Effector CD8-positive, alpha-beta T cell (primary cell): ENCODE results near the gene KCNQ4.

Experiments
- DNase-seq: peaks from one replicate; lab custom pipeline; 2025; lab: John Stamatoyannopoulos, UW
- total RNA-seq, 4 experiments: gene quantifications; one replicate each; lab custom pipeline; 2026; lab: John Stamatoyannopoulos, UW

Gene KCNQ4
- 0.36 to 1.5 (median 0.66) reads per million in 4 experiments for total RNA-seq

- DNase-seq, result peak; percentile 4
Observed at GRCh38 chr1:40783001-40783905, at the start of gene KCNQ4. TSS of gene KCNQ4 (plus strand) at chr1:40783787. CDS start at chr1:40784094, 307 bp downstream.

GRCh38 chr1:40734882-40735628 lies 48.5 kb upstream of the KCNQ4 start:
- no peak for DNase-seq

GRCh38 chr1:40736085-40736531 lies 47.5 kb upstream of the KCNQ4 start:
- DNase-seq, result no peak

- no peak for DNase-seq
Observed at GRCh38 chr1:40738831-40739230, 44.8 kb upstream of the KCNQ4 start.

GRCh38 chr1:40739455-40740008 lies 44.1 kb upstream of the KCNQ4 start:
- no peak for DNase-seq

GRCh38 chr1:40740039-40740996 lies 43.3 kb upstream of the KCNQ4 start:
- DNase-seq, result no peak

GRCh38 chr1:40740997-40741736 lies 42.4 kb upstream of the KCNQ4 start:
- DNase-seq, result no peak

- DNase-seq, result no peak
Observed at GRCh38 chr1:40742363-40743061, 41.1 kb upstream of the KCNQ4 start.

- DNase-seq, result no peak
Observed at GRCh38 chr1:40743452-40743851, 40.1 kb upstream of the KCNQ4 start.

- no peak for DNase-seq
Observed at GRCh38 chr1:40743860-40744259, 39.7 kb upstream of the KCNQ4 start.

- DNase-seq, result no peak
Observed at GRCh38 chr1:40745176-40745575, 38.4 kb upstream of the KCNQ4 start.

- no peak for DNase-seq
Observed at GRCh38 chr1:40746344-40747090, 37.1 kb upstream of the KCNQ4 start.

- no peak for DNase-seq
Observed at GRCh38 chr1:40748841-40749718, 34.5 kb upstream of the KCNQ4 start.

- no peak for DNase-seq
Observed at GRCh38 chr1:40749817-40750216, 33.8 kb upstream of the KCNQ4 start.

- no peak for DNase-seq
Observed at GRCh38 chr1:40750451-40750908, 33.1 kb upstream of the KCNQ4 start.

GRCh38 chr1:40751802-40752201 lies 31.8 kb upstream of the KCNQ4 start:
- DNase-seq, result no peak

GRCh38 chr1:40753142-40753882 lies 30.3 kb upstream of the KCNQ4 start:
- no peak for DNase-seq
